Epithelial cell of esophagus (primary cell): ENCODE data around the gene PLA2G10.

Experiments used
- DNase-seq: peaks from one replicate; pipeline ENCODE4 v3.0.0; 2010; ENCODE audit warnings: low read depth
- H3K4me3 ChIP-seq: 2 replicates; pipeline ENCODE4 v1.5.1; 2011; ENCODE audit warnings: mild to moderate bottlenecking, low read length, control low read depth
- CTCF ChIP-seq: IDR thresholded peaks from 2 replicates; pipeline ENCODE4 v1.5.1; 2011; ENCODE audit warnings: low read depth, mild to moderate bottlenecking, low read length, control low read depth, inconsistent platforms; ENCODE audit not compliant: insufficient read depth; ENCODE audit errors: missing control alignments

The PLA2G10 gene

GRCh38 chr16:14678748-14679497 is 15.2 kb downstream of the PLA2G10 start:
- no peak for DNase-seq
- TF ChIP-seq CTCF, result no peak
- H3K4me3 ChIP-seq, result no peak overlapping the region

- DNase-seq, result no peak
- no peak overlapping the region for H3K4me3 ChIP-seq
- TF ChIP-seq CTCF, result no peak
Measured at GRCh38 chr16:14677627-14678026, 16.5 kb downstream of the PLA2G10 start.

- TF ChIP-seq CTCF, result no peak
- no peak for DNase-seq
- no peak overlapping the region for H3K4me3 ChIP-seq
Measured at GRCh38 chr16:14676633-14677032, 17.5 kb downstream of the PLA2G10 start.

GRCh38 chr16:14672403-14672971 is 21.6 kb downstream of the PLA2G10 start:
- no peak for TF ChIP-seq CTCF
- no peak for DNase-seq
- no peak overlapping the region for H3K4me3 ChIP-seq

GRCh38 chr16:14669776-14670175 is 24.3 kb downstream of the PLA2G10 start:
- TF ChIP-seq CTCF, result peak; percentile 21
- DNase-seq, result peak; percentile 30
- H3K4me3 ChIP-seq, result no peak overlapping the region

GRCh38 chr16:14668556-14669223 is 25.4 kb downstream of the PLA2G10 start:
- no peak overlapping the region for H3K4me3 ChIP-seq
- no peak for DNase-seq
- no peak for TF ChIP-seq CTCF
